IPS DF 6.9 (cell line): Measurements from ENCODE around the gene HS1BP3.

Source experiments
- DNase-seq: peaks from one replicate; pipeline ENCODE4 v3.0.0-alpha.2; 2013; ENCODE audit warnings: low read depth, low spot score
- H3K27ac ChIP-seq: one replicate; pipeline ENCODE4 v1.5.1; 2013; ENCODE audit warnings: low read length, control low read depth
- H3K27me3 ChIP-seq: 2 replicates; pipeline ENCODE4 v1.6.1; 2013; ENCODE audit warnings: mild to moderate bottlenecking, low read length; ENCODE audit not compliant: control insufficient read depth, insufficient read depth
- H3K36me3 ChIP-seq: 2 replicates; pipeline ENCODE4 v1.6.1; 2013; ENCODE audit warnings: low read length; ENCODE audit not compliant: control insufficient read depth, insufficient read depth
- H3K4me1 ChIP-seq: 2 replicates; pipeline ENCODE4 v1.6.1; 2013; ENCODE audit warnings: low read length; ENCODE audit not compliant: control insufficient read depth, insufficient read depth
- H3K4me3 ChIP-seq: 2 replicates; pipeline ENCODE4 v1.5.1; 2013; ENCODE audit warnings: mild to moderate bottlenecking, low read length
- H3K9me3 ChIP-seq: 2 replicates; pipeline ENCODE4 v1.6.1; 2013; ENCODE audit warnings: low read length, inconsistent platforms; ENCODE audit not compliant: control insufficient read depth, insufficient read depth
- WGBS: extraction: QIAGEN DNeasy Blood & Tissue Kit; methylation state at CpG from one replicate; pipeline ENCODE4 v1.1.7; 2013; ENCODE audit warnings: mixed read lengths, missing lambda C conversion rate; ENCODE audit not compliant: insufficient read length, insufficient coverage; 5-methylcytosine and 5-hydroxymethylcytosine counted together

HS1BP3 gene

GRCh38 chr2:20622296-20622686 lies 28.6 kb downstream of the HS1BP3 start:
- Histone ChIP-seq H3K27me3 (no peaks in the 10 kb centered on the region), H3K4me1 (peaks cover under 1% of the 10 kb centered on the region; the same call in 1 of the 2 replicates), H3K27ac (no peak overlapping the region), H3K4me3 (no peak overlapping the region), H3K36me3 (no peaks in the 10 kb centered on the region), H3K9me3 (no peaks in the 10 kb centered on the region)
- no peak for DNase-seq
- WGBS, result no CpG with 5 or more reads among the region's 11 CpGs

- Histone ChIP-seq H3K9me3 (no peaks in the 10 kb centered on the region), H3K4me1 (peaks cover 4% of the 10 kb centered on the region; the same call in 1 of the 2 replicates), H3K27ac (no peak overlapping the region), H3K27me3 (no peaks in the 10 kb centered on the region), H3K36me3 (no peaks in the 10 kb centered on the region), H3K4me3 (no peak overlapping the region)
- DNase-seq, result no peak
- no CpG with 5 or more reads among the region's 12 CpGs for WGBS
These were observed 29.3 kb downstream of the HS1BP3 start for GRCh38 chr2:20621366-20622295.

- Histone ChIP-seq H3K4me3 (no peak overlapping the region), H3K9me3 (no peaks in the 10 kb centered on the region), H3K27ac (no peak overlapping the region), H3K36me3 (no peaks in the 10 kb centered on the region), H3K27me3 (no peaks in the 10 kb centered on the region), H3K4me1 (peaks cover 4% of the 10 kb centered on the region; the same call in 1 of the 2 replicates)
- no CpG with 5 or more reads among the region's 4 CpGs for whole genome bisulfite sequencing
- no peak for DNase-seq
These were observed 30.1 kb downstream of the HS1BP3 start for GRCh38 chr2:20620696-20621365.

- H3K27ac ChIP-seq, result no peak overlapping the region
- H3K36me3 ChIP-seq, result no peaks in the 10 kb centered on the region
- no peak overlapping the region for H3K4me3 ChIP-seq
- H3K9me3 ChIP-seq, result no peaks in the 10 kb centered on the region
- WGBS, result no CpG with 5 or more reads among the region's 8 CpGs
- no peak for DNase-seq
- peaks cover 4% of the 10 kb centered on the region; the same call in 1 of the 2 replicates for H3K4me1 ChIP-seq
- no peaks in the 10 kb centered on the region for H3K27me3 ChIP-seq
These were observed 30.6 kb downstream of the HS1BP3 start for GRCh38 chr2:20620271-20620681.

GRCh38 chr2:20619624-20620024 lies 31.3 kb downstream of the HS1BP3 start:
- no peaks in the 10 kb centered on the region for H3K27me3 ChIP-seq
- H3K9me3 ChIP-seq, result no peaks in the 10 kb centered on the region
- H3K4me3 ChIP-seq, result no peak overlapping the region
- no peak for DNase-seq
- H3K27ac ChIP-seq, result no peak overlapping the region
- H3K4me1 ChIP-seq, result peaks cover 6% of the 10 kb centered on the region
- H3K36me3 ChIP-seq, result no peaks in the 10 kb centered on the region
- WGBS, result no CpG with 5 or more reads among the region's 13 CpGs

GRCh38 chr2:20618886-20619521 lies 31.9 kb downstream of the HS1BP3 start:
- no peaks in the 10 kb centered on the region for H3K36me3 ChIP-seq
- H3K9me3 ChIP-seq, result no peaks in the 10 kb centered on the region
- peaks cover 9% of the 10 kb centered on the region for H3K4me1 ChIP-seq
- DNase-seq, result no peak
- H3K27me3 ChIP-seq, result no peaks in the 10 kb centered on the region
- H3K4me3 ChIP-seq, result no peak overlapping the region
- no CpG with 5 or more reads among the region's 15 CpGs for WGBS
- no peak overlapping the region for H3K27ac ChIP-seq

- no peaks in the 10 kb centered on the region for H3K27me3 ChIP-seq
- no peak for DNase-seq
- no peaks in the 10 kb centered on the region for H3K36me3 ChIP-seq
- H3K9me3 ChIP-seq, result no peaks in the 10 kb centered on the region
- peaks cover 9% of the 10 kb centered on the region for H3K4me1 ChIP-seq
- no CpG with 5 or more reads among the region's 10 CpGs for WGBS
- no peak overlapping the region for H3K4me3 ChIP-seq
- no peak overlapping the region for H3K27ac ChIP-seq
These were observed 32.4 kb downstream of the HS1BP3 start for GRCh38 chr2:20618468-20618885.

GRCh38 chr2:20617892-20618467 lies 32.9 kb downstream of the HS1BP3 start:
- H3K27ac ChIP-seq, result no peak overlapping the region
- H3K36me3 ChIP-seq, result no peaks in the 10 kb centered on the region
- no peak overlapping the region for H3K4me3 ChIP-seq
- peaks cover 9% of the 10 kb centered on the region for H3K4me1 ChIP-seq
- H3K9me3 ChIP-seq, result no peaks in the 10 kb centered on the region
- WGBS, result no CpG with 5 or more reads among the region's 14 CpGs
- DNase-seq, result no peak
- no peaks in the 10 kb centered on the region for H3K27me3 ChIP-seq

- Histone ChIP-seq H3K4me1 (peaks cover 9% of the 10 kb centered on the region), H3K36me3 (no peaks in the 10 kb centered on the region), H3K9me3 (no peaks in the 10 kb centered on the region), H3K27me3 (no peaks in the 10 kb centered on the region), H3K27ac (no peak overlapping the region), H3K4me3 (no peak overlapping the region)
- DNase-seq, result no peak
- WGBS, result no CpG with 5 or more reads among the region's 10 CpGs
These were observed 33.8 kb downstream of the HS1BP3 start for GRCh38 chr2:20617081-20617575.

GRCh38 chr2:20616341-20616871 lies 34.5 kb downstream of the HS1BP3 start:
- Histone ChIP-seq H3K27me3 (no peaks in the 10 kb centered on the region), H3K27ac (no peak overlapping the region), H3K36me3 (no peaks in the 10 kb centered on the region), H3K9me3 (no peaks in the 10 kb centered on the region), H3K4me1 (peaks cover 11% of the 10 kb centered on the region), H3K4me3 (no peak overlapping the region)
- no peak for DNase-seq
- WGBS, result no CpG with 5 or more reads among the region's 4 CpGs
